Activated T-cell treated with anti-CD3 and anti-CD28 coated beads for 48 hours (primary cell): ENCODE data around the gene PCSK1N.

Experiments used
- DNase-seq: peaks from one replicate; pipeline ENCODE4 v3.0.0-alpha.2; 2020; ENCODE audit warnings: low read depth

The PCSK1N gene

GRCh38 chrX:48789366-48790220 is 45.8 kb downstream of the PCSK1N start:
- DNase-seq, result no peak

GRCh38 chrX:48787505-48788443 is 47.6 kb downstream of the PCSK1N start:
- DNase-seq, result no peak

GRCh38 chrX:48786825-48787504 is 48.4 kb downstream of the PCSK1N start:
- DNase-seq, result no peak

GRCh38 chrX:48786341-48786800 is 49.0 kb downstream of the PCSK1N start, which contains the start of gene GATA1:
Gene GATA1 (plus strand): TSS chrX:48786590. CDS start chrX:48791110, 4,520 bp downstream.
- DNase-seq, result no peak

- DNase-seq, result no peak
These were observed 49.7 kb downstream of the PCSK1N start for GRCh38 chrX:48785540-48786214.

- no peak for DNase-seq
These were observed 50.2 kb downstream of the PCSK1N start for GRCh38 chrX:48785186-48785539.

- no peak for DNase-seq
These were observed 50.7 kb downstream of the PCSK1N start for GRCh38 chrX:48784726-48785125.

- no peak for DNase-seq
These were observed 52.6 kb downstream of the PCSK1N start for GRCh38 chrX:48782795-48783194.

GRCh38 chrX:48782216-48782615 is 53.2 kb downstream of the PCSK1N start:
- no peak for DNase-seq

- no peak for DNase-seq
These were observed 53.7 kb downstream of the PCSK1N start for GRCh38 chrX:48781705-48782104.
